A549 (cell line): ENCODE results near the gene CETP.

ENCODE experiments used
- CEBPB ChIP-seq, 2 experiments: fragments of >200 bp in 1 of 2; sonication (Bioruptor Twin) in 1 of 2; formaldehyde crosslinking in 1 of 2; IDR thresholded peaks; 2 replicates each; pipeline ENCODE4 v1.6.1; 2012 to 2016
- EP300 ChIP-seq, 2 experiments: fragments of >200 bp; sonication (Bioruptor Twin); formaldehyde crosslinking; IDR thresholded peaks; 2 replicates in 1 of 2; 3 replicates in 1 of 2; pipeline ENCODE4 v1.6.1; 2016 to 2017
- MAFK ChIP-seq: fragments of 450-650 bp; IDR thresholded peaks from 2 replicates; pipeline ENCODE4 v1.6.1; 2014; ENCODE audit not compliant: partially characterized antibody
- MAZ ChIP-seq: fragments of 150-350 bp; IDR thresholded peaks from 2 replicates; pipeline ENCODE4 v1.6.1; 2014; ENCODE audit warnings: antibody characterized with exemption, low read depth, low read length, borderline replicate concordance
- NFE2L2 ChIP-seq: fragments of 150-350 bp; conservative IDR thresholded peaks from 2 replicates; pipeline ENCODE4 v1.6.1; 2014; ENCODE audit warnings: low read length
- NR3C1 ChIP-seq: fragments of >200 bp; sonication (Bioruptor Twin); formaldehyde crosslinking; IDR thresholded peaks from 3 replicates; pipeline ENCODE4 v1.6.1; 2017
- POLR2A ChIP-seq: IDR thresholded peaks from 2 replicates; pipeline ENCODE4 v1.6.1; 2012; ENCODE audit warnings: mild to moderate bottlenecking, low read length
- RFX5 ChIP-seq: fragments of 450-650 bp; IDR thresholded peaks from 2 replicates; pipeline ENCODE4 v1.7.1; 2014; ENCODE audit warnings: antibody characterized with exemption, mild to moderate bottlenecking, moderate library complexity
- TF ChIP-seq, protein P1 (sequence below): fragments of >200 bp; sonication (Bioruptor Twin); formaldehyde crosslinking; IDR thresholded peaks from 3 replicates; pipeline ENCODE4 v1.5.1; 2016

DNA sequence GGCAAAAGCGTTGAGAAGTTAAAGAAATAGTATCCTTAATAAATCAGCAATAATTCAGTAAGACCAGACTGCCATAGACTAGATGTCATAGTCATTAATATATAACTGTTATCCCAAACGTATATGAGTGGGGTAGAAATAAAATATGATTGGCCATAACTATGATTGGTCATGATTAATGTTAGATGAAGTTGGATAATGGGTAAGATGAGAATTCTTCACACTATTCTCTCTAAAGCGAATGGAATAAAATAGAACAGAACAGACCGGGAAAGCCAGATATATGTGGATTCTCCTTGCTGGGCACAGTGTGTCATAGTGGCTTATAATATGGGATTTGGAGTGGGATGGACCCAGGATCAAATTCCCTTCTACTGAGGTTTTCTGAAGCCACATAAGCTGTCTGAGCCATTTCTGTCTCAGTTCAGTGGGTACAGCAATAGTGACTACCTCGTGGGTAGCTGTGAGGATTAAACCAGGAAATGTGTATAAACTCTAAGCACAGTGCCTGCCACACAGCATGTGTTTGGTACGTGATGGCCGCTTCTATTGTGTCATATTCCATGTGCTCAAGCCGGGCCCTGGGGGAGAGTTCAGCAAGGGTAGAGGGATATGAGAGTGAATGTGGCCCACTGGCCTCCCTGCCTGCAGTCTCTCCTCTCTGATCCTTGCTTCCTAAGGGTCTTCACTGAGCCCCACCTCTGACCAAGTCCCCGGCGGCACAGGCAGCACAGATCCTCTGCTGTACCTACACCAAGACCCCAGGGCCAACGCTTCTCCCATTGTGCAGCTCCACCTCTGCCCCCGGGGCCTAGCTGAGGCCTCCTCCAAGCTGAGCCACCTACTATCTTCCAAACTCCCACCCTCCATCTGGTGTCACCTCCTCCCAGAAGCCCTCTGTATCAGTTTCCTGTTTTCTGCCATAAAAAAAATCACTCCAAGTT lies 3.7 kb downstream of the CETP start:
- no peak for TF ChIP-seq NR3C1
- TF ChIP-seq CEBPB (IDR thresholded peaks at IDR 0.05) = no peak
- no peak for TF ChIP-seq RFX5
- TF ChIP-seq, protein P1, sequence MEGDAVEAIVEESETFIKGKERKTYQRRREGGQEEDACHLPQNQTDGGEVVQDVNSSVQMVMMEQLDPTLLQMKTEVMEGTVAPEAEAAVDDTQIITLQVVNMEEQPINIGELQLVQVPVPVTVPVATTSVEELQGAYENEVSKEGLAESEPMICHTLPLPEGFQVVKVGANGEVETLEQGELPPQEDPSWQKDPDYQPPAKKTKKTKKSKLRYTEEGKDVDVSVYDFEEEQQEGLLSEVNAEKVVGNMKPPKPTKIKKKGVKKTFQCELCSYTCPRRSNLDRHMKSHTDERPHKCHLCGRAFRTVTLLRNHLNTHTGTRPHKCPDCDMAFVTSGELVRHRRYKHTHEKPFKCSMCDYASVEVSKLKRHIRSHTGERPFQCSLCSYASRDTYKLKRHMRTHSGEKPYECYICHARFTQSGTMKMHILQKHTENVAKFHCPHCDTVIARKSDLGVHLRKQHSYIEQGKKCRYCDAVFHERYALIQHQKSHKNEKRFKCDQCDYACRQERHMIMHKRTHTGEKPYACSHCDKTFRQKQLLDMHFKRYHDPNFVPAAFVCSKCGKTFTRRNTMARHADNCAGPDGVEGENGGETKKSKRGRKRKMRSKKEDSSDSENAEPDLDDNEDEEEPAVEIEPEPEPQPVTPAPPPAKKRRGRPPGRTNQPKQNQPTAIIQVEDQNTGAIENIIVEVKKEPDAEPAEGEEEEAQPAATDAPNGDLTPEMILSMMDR = no peak
- TF ChIP-seq EP300 (IDR thresholded peaks at IDR 0.05) = no peak
- no peak for TF ChIP-seq MAZ
- no peak for TF ChIP-seq NFE2L2
- TF ChIP-seq POLR2A = no peak
- no peak for TF ChIP-seq MAFK
